CD4-positive, alpha-beta T cell treated with Interleukin-17A for 4 hours (primary cell): ENCODE measurements around the gene AUTS2.

Experiments used
- DNase-seq: peaks from one replicate; pipeline ENCODE4 v3.0.0-alpha.2; 2020; ENCODE audit warnings: mixed read lengths

Gene AUTS2

GRCh38 chr7:70014472-70015177 is 416.4 kb downstream of the AUTS2 start:
- no peak for DNase-seq

GRCh38 chr7:70015353-70015752 is 417.1 kb downstream of the AUTS2 start:
- no peak for DNase-seq

- DNase-seq, result no peak
These were observed 417.9 kb downstream of the AUTS2 start for GRCh38 chr7:70016044-70016770.

GRCh38 chr7:70017357-70017756 is 419.1 kb downstream of the AUTS2 start:
- DNase-seq, result no peak

DNA sequence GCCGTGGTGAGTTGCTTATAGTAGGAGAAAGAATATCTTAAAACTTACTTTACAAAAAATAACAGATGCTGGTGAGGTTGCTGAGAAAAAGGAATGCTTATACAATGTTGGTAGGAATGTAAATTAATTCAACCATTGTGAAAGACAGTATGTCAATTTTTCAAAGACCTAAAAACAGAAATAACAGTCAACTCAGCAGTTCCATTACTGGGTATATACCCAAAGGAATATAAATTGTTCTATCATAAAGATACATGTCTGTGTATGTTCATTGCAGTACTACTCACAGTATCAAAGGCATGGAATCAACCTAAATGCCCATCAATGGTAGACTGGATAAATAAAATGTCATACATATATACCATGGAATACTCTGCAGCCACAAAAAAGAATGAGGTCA is 420.4 kb downstream of the AUTS2 start:
- no peak for DNase-seq

- no peak for DNase-seq
These were observed 429.6 kb downstream of the AUTS2 start for GRCh38 chr7:70027867-70028266.

DNA sequence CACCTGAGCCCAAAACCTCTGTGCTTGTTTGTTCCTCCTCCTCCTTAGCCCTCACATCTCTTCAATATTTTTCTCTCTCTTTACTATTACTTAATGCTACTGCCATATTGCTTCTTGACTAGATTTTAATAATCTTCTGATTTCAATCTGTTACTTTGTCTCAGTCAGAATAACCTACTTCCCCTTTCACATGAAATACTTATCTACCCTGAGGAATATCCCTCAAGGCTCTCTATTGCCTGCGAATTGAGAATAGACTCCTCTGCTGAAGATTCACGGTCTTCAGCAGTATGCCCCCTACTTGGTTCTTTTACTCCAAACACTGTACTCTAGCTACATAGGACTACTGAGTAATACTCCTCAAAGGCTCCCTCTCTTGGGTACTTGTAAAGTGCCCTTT is 430.3 kb downstream of the AUTS2 start:
- DNase-seq, result no peak

DNA sequence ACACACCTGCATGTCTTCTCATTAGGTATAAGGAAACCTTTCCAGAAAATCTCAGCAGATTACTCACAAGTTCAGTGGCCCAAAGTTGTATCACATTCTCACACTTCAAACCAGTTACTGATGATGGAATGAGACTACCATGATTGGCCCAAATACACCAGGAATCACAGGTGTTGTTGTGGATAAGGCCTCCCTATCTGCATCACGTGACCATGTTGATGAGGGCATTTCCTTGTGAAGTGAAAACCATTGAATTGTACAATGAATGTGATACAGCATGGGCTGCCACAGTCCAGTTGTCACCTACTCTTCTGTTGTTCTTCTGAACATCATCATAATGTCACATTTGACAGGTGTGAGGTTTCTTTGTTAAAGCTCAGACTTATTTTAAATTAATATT is 431.7 kb downstream of the AUTS2 start:
- no peak for DNase-seq

DNA sequence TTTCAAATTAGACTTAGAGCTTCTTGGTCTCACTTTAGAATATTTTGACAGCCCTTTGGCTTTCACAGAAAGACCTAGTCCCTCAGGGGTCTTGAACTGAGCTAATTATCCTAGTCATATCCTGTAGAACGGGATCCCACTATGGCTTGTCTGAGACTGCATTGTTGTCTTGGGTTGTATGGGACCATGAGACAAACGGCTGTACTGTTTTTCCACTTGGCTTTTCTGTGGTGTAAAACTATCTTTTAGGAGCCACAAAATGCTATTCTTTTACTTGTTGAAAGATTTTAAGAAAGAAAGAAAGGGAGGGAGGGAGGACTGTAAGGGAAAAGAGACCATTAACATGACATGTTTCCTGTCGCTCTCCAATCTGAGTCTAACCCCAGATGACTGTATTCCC is 432.5 kb downstream of the AUTS2 start:
- DNase-seq, result no peak

DNA sequence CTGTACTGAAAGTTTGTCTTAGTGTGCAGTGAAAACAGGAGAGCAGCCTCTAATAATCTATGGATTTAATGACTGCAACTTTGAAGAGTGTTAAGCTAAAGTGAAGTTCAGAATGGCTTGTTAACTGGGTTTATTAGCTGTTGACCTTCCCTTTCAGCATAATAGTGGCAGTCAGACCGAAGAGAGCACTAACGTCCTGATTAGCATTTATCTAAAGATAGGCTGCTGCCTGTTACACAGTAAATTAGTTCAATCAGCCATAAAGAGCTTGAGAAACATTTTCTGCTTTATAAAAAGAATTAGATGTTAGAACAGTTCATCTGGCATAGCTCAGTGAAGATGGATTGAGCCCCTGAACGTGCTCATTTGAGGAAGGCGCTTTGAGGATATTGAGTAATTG is 433.0 kb downstream of the AUTS2 start:
- no peak for DNase-seq

- DNase-seq, result no peak
These were observed 434.4 kb downstream of the AUTS2 start for GRCh38 chr7:70032649-70033048.

DNA sequence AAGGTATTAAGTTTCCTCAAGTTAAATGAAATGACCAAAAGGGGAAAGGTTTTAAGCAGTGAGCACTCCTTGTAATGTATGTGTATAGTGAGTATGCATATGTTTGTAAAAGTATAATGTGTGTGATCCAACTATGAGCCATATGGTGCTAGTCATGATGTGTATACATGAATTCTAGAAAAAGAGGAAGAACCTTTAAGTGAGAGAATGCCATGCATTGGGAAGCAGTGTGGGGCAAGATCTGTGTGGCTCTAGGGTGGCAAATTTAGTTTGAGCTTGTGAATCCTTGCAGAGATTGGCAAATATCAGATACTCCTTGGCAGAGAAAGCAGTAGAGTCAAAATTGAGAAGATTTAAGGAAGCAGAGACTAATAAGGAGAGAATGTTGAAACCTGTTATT is 435.0 kb downstream of the AUTS2 start:
- DNase-seq, result no peak

- no peak for DNase-seq
These were observed 436.7 kb downstream of the AUTS2 start for GRCh38 chr7:70034999-70035398.

DNA sequence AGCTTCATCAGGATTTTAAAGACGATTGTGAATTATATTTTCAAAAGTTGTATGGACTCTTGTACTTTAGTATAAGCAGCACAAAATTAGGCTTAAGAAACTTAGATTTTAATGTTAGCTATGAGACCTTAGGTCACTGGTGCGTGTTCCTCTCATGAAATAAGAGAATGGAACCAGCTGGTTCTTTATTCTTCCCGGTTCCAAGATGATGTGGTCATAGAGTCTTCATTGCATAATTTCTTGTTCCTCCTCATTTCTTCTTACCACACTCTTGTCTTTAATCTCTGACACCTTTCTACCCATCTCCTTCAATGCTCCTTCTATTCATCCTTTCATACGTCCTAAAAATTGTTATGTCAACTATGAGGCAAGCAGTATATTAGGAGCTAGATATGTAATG is 437.2 kb downstream of the AUTS2 start:
- DNase-seq, result no peak

DNA sequence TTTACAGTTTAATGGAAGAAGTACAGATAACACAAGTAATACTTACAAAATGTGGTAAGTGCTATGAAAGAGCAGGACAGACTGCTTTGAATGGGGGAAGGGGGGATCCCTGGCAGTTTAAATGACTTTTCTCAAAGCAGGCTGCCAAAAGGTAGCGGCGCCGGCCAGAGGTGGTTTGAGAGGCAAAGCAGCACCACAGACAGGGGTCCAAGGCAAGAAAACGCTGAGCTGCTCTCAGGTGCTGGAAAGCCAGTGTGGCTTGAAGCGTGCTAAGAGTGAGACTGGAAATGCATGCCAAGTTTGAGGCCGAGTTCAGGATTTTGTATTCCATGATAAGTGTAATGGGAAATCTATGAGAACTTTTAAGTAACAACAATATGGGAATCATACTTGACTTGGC is 437.7 kb downstream of the AUTS2 start:
- no peak for DNase-seq

DNA sequence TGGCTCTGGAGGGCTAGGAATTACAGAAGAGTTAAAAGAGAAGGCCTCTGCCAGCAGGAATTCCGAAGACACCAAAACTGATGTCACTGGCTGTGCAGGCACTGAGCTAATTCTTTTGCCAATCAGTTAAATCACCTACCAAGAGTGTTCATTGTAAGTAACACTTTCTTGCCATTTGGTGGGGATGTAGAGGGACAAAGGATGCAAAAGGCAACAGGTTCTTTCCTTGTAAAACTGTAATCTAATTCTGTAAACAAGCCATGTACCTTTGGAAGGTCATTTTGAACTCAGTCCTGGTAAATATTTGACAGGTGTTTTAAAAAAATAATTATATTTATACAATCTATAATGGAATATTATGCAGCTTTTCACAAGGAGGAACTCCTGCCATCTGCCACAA is 438.4 kb downstream of the AUTS2 start:
- no peak for DNase-seq

DNA sequence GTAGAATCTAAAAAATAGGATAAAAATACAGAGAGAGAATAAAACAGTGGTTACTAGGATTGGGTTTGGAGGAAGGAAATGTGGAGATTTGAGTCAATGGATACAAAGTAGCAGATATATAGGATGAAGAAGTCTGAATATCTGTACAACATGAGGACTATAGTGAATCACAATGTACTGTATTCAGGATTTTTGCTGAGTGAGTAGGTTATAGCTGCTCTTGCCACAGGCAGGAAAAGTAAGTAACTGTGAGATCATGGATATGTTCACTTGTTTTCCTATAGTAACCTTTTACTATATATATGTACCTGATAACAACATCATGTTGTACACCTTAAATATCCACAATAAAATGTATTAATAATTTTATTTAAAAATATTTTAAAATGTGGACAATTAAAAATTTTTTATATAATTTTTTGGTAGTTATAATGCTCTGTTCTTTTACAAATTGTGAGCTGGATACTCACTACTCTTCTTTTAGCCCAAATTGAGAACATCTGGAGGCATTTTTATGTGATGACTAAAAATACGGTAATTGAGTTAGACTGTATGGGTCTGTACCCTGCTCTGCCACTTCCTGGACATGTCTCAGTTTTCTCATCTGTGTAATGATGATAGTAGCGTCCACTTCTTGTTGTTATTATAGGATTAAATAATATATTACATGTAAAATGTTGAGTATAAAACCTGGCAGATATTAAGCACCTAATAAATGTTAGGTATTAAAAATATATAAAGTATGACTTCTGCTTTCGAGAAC is 439.1 kb downstream of the AUTS2 start:
- DNase-seq, result no peak

GRCh38 chr7:70040051-70040450 is 441.8 kb downstream of the AUTS2 start:
- no peak for DNase-seq

DNA sequence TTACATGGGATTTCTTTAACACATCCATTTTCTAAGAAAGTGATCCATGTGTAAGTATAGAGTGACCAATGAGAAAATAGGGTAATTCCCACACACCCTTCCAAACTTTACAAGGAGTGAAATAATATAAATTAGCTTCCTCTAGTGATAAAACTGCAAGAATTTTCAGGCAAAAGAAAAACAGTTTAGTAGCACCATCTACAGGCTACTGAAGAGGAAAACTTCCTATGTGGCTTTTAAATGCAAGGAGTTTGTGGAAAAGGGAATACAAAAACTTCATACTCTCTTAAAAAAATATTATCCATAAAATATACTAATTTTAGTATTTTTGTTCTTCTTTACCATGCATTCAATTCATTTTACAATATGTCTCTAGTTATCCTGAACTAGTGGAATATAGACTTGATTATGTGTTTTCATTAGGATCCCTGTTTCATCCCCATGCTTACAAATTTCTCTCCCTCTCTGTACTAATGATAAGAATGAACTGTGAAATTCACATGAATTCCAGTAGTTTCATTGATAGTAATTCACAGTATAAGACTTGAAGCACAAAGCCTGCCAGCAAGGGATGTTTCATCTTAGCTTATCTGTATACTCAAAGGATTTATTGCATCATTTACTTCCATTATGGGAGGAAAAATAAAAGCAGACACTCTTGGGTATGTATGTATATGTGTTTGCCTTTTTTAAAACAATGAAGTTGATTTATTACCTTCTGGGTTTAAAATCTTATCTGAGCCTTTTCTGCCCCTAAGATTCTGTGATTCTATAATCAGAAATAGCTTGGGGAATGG is 442.9 kb downstream of the AUTS2 start:
- no peak for DNase-seq

GRCh38 chr7:70042533-70042932 is 444.3 kb downstream of the AUTS2 start:
- no peak for DNase-seq

- no peak for DNase-seq
These were observed 444.8 kb downstream of the AUTS2 start for GRCh38 chr7:70043015-70043538.

- DNase-seq, result no peak
These were observed 445.8 kb downstream of the AUTS2 start for GRCh38 chr7:70044064-70044463.

- DNase-seq, result no peak
These were observed 446.2 kb downstream of the AUTS2 start for GRCh38 chr7:70044525-70044924.
